HG02943 (cell line): Measurements from ENCODE around the gene HRK.

Source experiments
- ATAC-seq: cut with Tn5 transposase; IDR thresholded peaks from one replicate; pipeline ENCODE4 v1.9.1; 2021; ENCODE audit warnings: mild to moderate bottlenecking, low read depth, moderate library complexity; ENCODE audit not compliant: unreplicated experiment

HRK gene

GRCh38 chr12:116874324-116874995 lies 6.8 kb downstream of the HRK start:
- no peak for ATAC-seq

GRCh38 chr12:116870306-116870705 lies 10.9 kb downstream of the HRK start:
- no peak for ATAC-seq

- no peak for ATAC-seq
Observed at GRCh38 chr12:116867523-116867922, 13.7 kb downstream of the HRK start.

GRCh38 chr12:116864371-116865160 lies 16.7 kb downstream of the HRK start:
- ATAC-seq, result no peak

GRCh38 chr12:116863275-116863767 lies 17.9 kb downstream of the HRK start:
- no peak for ATAC-seq

- ATAC-seq, result no peak
Observed at GRCh38 chr12:116862167-116862566, 19.1 kb downstream of the HRK start.

- ATAC-seq, result peak; percentile 69
Observed at GRCh38 chr12:116861320-116861719, 19.9 kb downstream of the HRK start.

- no peak for ATAC-seq
Observed at GRCh38 chr12:116860263-116860662, 21.0 kb downstream of the HRK start.

GRCh38 chr12:116859079-116859478 lies 22.2 kb downstream of the HRK start:
- ATAC-seq, result no peak

- no peak for ATAC-seq
Observed at GRCh38 chr12:116856729-116857128, 24.5 kb downstream of the HRK start.

GRCh38 chr12:116855744-116856470 lies 25.3 kb downstream of the HRK start:
- ATAC-seq, result no peak

- ATAC-seq, result no peak
Observed at GRCh38 chr12:116853507-116853906, 27.7 kb downstream of the HRK start.

GRCh38 chr12:116852303-116852702 lies 28.9 kb downstream of the HRK start:
- ATAC-seq, result no peak

GRCh38 chr12:116849216-116849615 lies 32.0 kb downstream of the HRK start:
- no peak for ATAC-seq

- no peak for ATAC-seq
Observed at GRCh38 chr12:116843085-116843484, 38.2 kb downstream of the HRK start.

GRCh38 chr12:116839287-116839830 lies 41.9 kb downstream of the HRK start:
- ATAC-seq, result no peak

- ATAC-seq, result no peak
Observed at GRCh38 chr12:116838365-116838764, 42.9 kb downstream of the HRK start.

GRCh38 chr12:116837097-116837496 lies 44.1 kb downstream of the HRK start:
- ATAC-seq, result no peak

GRCh38 chr12:116835484-116835883 lies 45.8 kb downstream of the HRK start:
- ATAC-seq, result no peak

GRCh38 chr12:116833474-116833873 lies 47.8 kb downstream of the HRK start:
- no peak for ATAC-seq

GRCh38 chr12:116832353-116832752 lies 48.9 kb downstream of the HRK start:
- no peak for ATAC-seq
